H1 (cell line): ENCODE measurements around the gene MEDAG. TPM values are rescaled to one million over a fixed set of nuclear protein-coding genes. Genes with fewer than 3 reads are reported as not detected.

Experiments
- CTCF ChIA-PET: fragments of 300-600 bp; sonication (Branson Sonifier 250); formaldehyde crosslinking; loops from one replicate; lab custom pipeline; 2021; ENCODE audit not compliant: partially characterized antibody; lab: Charles Lee
- POLR2A ChIA-PET: fragments of 300-600 bp; sonication (Branson Sonifier 250); formaldehyde crosslinking; loops from one replicate; lab custom pipeline; 2021; ENCODE audit warnings: inconsistent platforms; ENCODE audit not compliant: partially characterized antibody; lab: Charles Lee
- DNase-seq, 2 experiments: peaks; one replicate each; pipeline versions ENCODE4 v3.0.0 to v3.0.0-alpha.2; 2010 to 2022; ENCODE audit warnings: low spot score in 2 of 2, low read depth in 1 of 2, mixed read lengths in 1 of 2
- FAIRE-seq: peaks from 2 replicates; lab custom pipeline; 2011; peaks lifted over from hg19 to GRCh38; lab: Jason Lieb, UNC
- H2AFZ ChIP-seq: 2 replicates; pipeline ENCODE4 v1.8.1; 2012; ENCODE audit warnings: low read length, inconsistent platforms
- H2AK5ac ChIP-seq: 2 replicates; pipeline ENCODE4 v1.6.1; 2013; ENCODE audit warnings: low read depth, low read length
- H2BK120ac ChIP-seq: replicated peaks from 2 replicates; pipeline ENCODE3; 2013; ENCODE audit warnings: low read depth, low read length, inconsistent platforms
- H2BK12ac ChIP-seq: 2 replicates; pipeline ENCODE4 v1.6.1; 2013; ENCODE audit warnings: low read depth, low read length
- H2BK15ac ChIP-seq: 2 replicates; pipeline ENCODE4 v1.6.1; 2013; ENCODE audit warnings: low read length
- H2BK20ac ChIP-seq: 2 replicates; pipeline ENCODE4 v1.6.1; 2013; ENCODE audit warnings: low read length
- H2BK5ac ChIP-seq: 2 replicates; pipeline ENCODE4 v1.6.1; 2013; ENCODE audit warnings: low read depth, low read length
- H3K14ac ChIP-seq: 2 replicates; pipeline ENCODE4 v1.6.1; 2013; ENCODE audit warnings: inconsistent platforms; ENCODE audit not compliant: insufficient read length
- H3K18ac ChIP-seq: 2 replicates; pipeline ENCODE4 v1.6.1; 2013; ENCODE audit warnings: low read length; ENCODE audit errors: extremely low read depth
- H3K23ac ChIP-seq: 2 replicates; pipeline ENCODE4 v1.6.1; 2013; ENCODE audit warnings: inconsistent platforms; ENCODE audit not compliant: insufficient read length
- H3K23me2 ChIP-seq: 2 replicates; pipeline ENCODE4 v1.6.1; 2013; ENCODE audit warnings: low read depth, low read length
- H3K27ac ChIP-seq: 2 replicates; pipeline ENCODE4 v1.6.1; 2011; ENCODE audit warnings: low read depth, low read length, inconsistent platforms
- H3K27me3 ChIP-seq, 4 experiments: replicated peaks in 1 of 4; 1 replicate in 1 of 4; 2 replicates in 3 of 4; pipeline versions ENCODE4 v1.6.1 to v1.8.1; 2011 to 2013; ENCODE audit warnings: low read length in 3 of 4, mild to moderate bottlenecking in 3 of 4, inconsistent platforms in 2 of 4, mixed read lengths in 2 of 4, moderate library complexity in 1 of 4; ENCODE audit not compliant: control insufficient read depth in 3 of 4, insufficient read depth in 3 of 4; ENCODE audit errors: extremely low read depth in 1 of 4
- H3K36me3 ChIP-seq, 4 experiments: 2 replicates each; pipeline versions ENCODE4 v1.6.1 to v1.8.1; 2011 to 2013; ENCODE audit warnings: mild to moderate bottlenecking in 4 of 4, low read length in 3 of 4, moderate library complexity in 2 of 4, control low read depth in 1 of 4, inconsistent platforms in 1 of 4; ENCODE audit not compliant: insufficient read depth in 4 of 4, control insufficient read depth in 2 of 4
- H3K4ac ChIP-seq: replicated peaks from 2 replicates; pipeline ENCODE3; 2013; ENCODE audit warnings: low read length, low read depth, mixed read lengths, inconsistent platforms; ENCODE audit not compliant: insufficient read length
- H3K4me1 ChIP-seq, 4 experiments: replicated peaks in 1 of 4; 1 replicate in 1 of 4; 2 replicates in 3 of 4; pipeline versions ENCODE4 v1.6.1 to v1.8.1; 2011 to 2013; ENCODE audit warnings: low read length in 3 of 4, inconsistent platforms in 2 of 4, mixed read lengths in 1 of 4; ENCODE audit not compliant: insufficient read depth in 4 of 4, control insufficient read depth in 3 of 4
- H3K4me2 ChIP-seq, 2 experiments: 2 replicates each; pipeline versions ENCODE4 v1.6.1 to v1.8.1; 2011 to 2013; ENCODE audit warnings: low read depth in 2 of 2, low read length in 2 of 2, control low read depth in 1 of 2, inconsistent platforms in 1 of 2, mild to moderate bottlenecking in 1 of 2; ENCODE audit not compliant: insufficient read depth in 1 of 2
- H3K4me3 ChIP-seq, 4 experiments: fragments of 200-600, 300-600 bp in 1 of 4; sonication (generic), shearing (Covaris generic), sonication (Bioruptor Twin) in 1 of 4; 2 replicates each; pipeline versions ENCODE4 v1.5.1 to v1.8.1; 2011 to 2016; ENCODE audit warnings: low read length in 4 of 4, low read depth in 3 of 4, control low read depth in 2 of 4, inconsistent platforms in 2 of 4, mild to moderate bottlenecking in 2 of 4, mixed read lengths in 1 of 4, moderate library complexity in 1 of 4; ENCODE audit not compliant: insufficient read depth in 2 of 4; ENCODE audit errors: extremely low read depth in 1 of 4
- H3K56ac ChIP-seq: replicated peaks from 2 replicates; pipeline ENCODE3; 2013; ENCODE audit warnings: low read depth, mild to moderate bottlenecking, mixed read lengths, low read length, inconsistent platforms; ENCODE audit not compliant: insufficient read length
- H3K79me1 ChIP-seq: 2 replicates; pipeline ENCODE4 v1.6.1; 2013; ENCODE audit warnings: low read depth, low read length, control low read depth
- H3K79me2 ChIP-seq, 2 experiments: 2 replicates each; pipeline versions ENCODE4 v1.6.1 to v1.8.1; 2012 to 2013; ENCODE audit warnings: low read length in 2 of 2, mild to moderate bottlenecking in 2 of 2, inconsistent platforms in 1 of 2; ENCODE audit not compliant: insufficient read depth in 2 of 2, control insufficient read depth in 1 of 2
- H3K9ac ChIP-seq, 4 experiments: replicated peaks in 1 of 4; 1 replicate in 1 of 4; 2 replicates in 3 of 4; pipeline versions ENCODE4 v1.6.1 to v1.8.1; 2011 to 2013; ENCODE audit warnings: low read depth in 3 of 4, low read length in 3 of 4, control low read depth in 2 of 4, mild to moderate bottlenecking in 2 of 4, moderate library complexity in 2 of 4, inconsistent platforms in 1 of 4; ENCODE audit errors: extremely low read depth in 1 of 4
- H3K9me3 ChIP-seq, 2 experiments: 2 replicates each; pipeline versions ENCODE4 v1.6.1 to v1.8.1; 2012 to 2013; ENCODE audit warnings: mild to moderate bottlenecking in 2 of 2, moderate library complexity in 2 of 2, control low read depth in 1 of 2, inconsistent platforms in 1 of 2, low read depth in 1 of 2, low read length in 1 of 2, mixed read lengths in 1 of 2; ENCODE audit not compliant: insufficient read depth in 2 of 2
- H4K20me1 ChIP-seq, 2 experiments: replicated peaks in 1 of 2; 2 replicates each; pipeline versions ENCODE3 to v1.8.1; 2011 to 2013; ENCODE audit warnings: inconsistent platforms in 2 of 2, low read length in 2 of 2, mild to moderate bottlenecking in 1 of 2; ENCODE audit not compliant: insufficient read depth in 2 of 2, control insufficient read depth in 1 of 2
- H4K5ac ChIP-seq: 2 replicates; pipeline ENCODE4 v1.6.1; 2013; ENCODE audit warnings: low read length, low read depth, mixed read lengths, inconsistent platforms; ENCODE audit not compliant: insufficient read length
- H4K8ac ChIP-seq: 2 replicates; pipeline ENCODE4 v1.8.0; 2013; ENCODE audit warnings: mild to moderate bottlenecking, moderate library complexity, low read length, inconsistent platforms; ENCODE audit not compliant: insufficient read depth; ENCODE audit errors: extremely low read depth
- H4K91ac ChIP-seq: replicated peaks from 2 replicates; pipeline ENCODE3; 2013; ENCODE audit warnings: low read length, mixed read lengths, inconsistent platforms; ENCODE audit not compliant: insufficient read length
- CEBPB ChIP-seq: IDR thresholded peaks from 2 replicates; pipeline ENCODE4 v1.6.1; 2012; ENCODE audit warnings: low read depth, low read length
- SAP30 ChIP-seq: fragments of 300-600 bp; sonication (generic); IDR thresholded peaks from 2 replicates; pipeline ENCODE4 v1.7.1; 2012; ENCODE audit warnings: low read length, moderate library complexity, mild to moderate bottlenecking, inconsistent platforms; ENCODE audit not compliant: insufficient read depth, insufficient replicate concordance
- WGBS, 2 experiments: shearing (Covaris generic) in 1 of 2; methylation state at CpG; one replicate each; pipeline versions ENCODE4 v1.1.6 to v1.1.7; 2013 to 2015; ENCODE audit warnings: low lambda C conversion rate in 2 of 2, mixed read lengths in 2 of 2, inconsistent platforms in 1 of 2, low coverage in 1 of 2, missing lambda C conversion rate in 1 of 2; ENCODE audit not compliant: insufficient replicate concordance in 2 of 2, insufficient coverage in 1 of 2, insufficient read length in 1 of 2; ENCODE audit errors: extremely low coverage in 1 of 2, missing lambda C conversion rate in 1 of 2; 5-methylcytosine and 5-hydroxymethylcytosine counted together
- polyA plus RNA-seq, 7 experiments: library from polyadenylated mRNA; depleted of rRNA in 3 of 7; stranded (reverse) in 5 of 7; unstranded in 2 of 7; fragments of >200 nt in 5 of 7; fragments of 200-250 nt in 2 of 7; gene quantifications; 1 replicate in 5 of 7; 2 replicates in 1 of 7; 4 replicates in 1 of 7; pipeline versions ENCODE4 v1.2.1 to v1.2.3, GENCODE V29; 2011 to 2013; ENCODE audit warnings: missing spikeins in 2 of 7, mixed read lengths in 2 of 7
- total RNA-seq: library from RNA; stranded (reverse); fragmentation: NEBNext Ultra II Directional; extraction: Animal tissue kit (Norgen Biotek cat#: 25700); gene quantifications from 2 replicates; pipeline ENCODE4 v1.2.1, GENCODE V29; 2021

The MEDAG gene
- total and polyA plus RNA-seq, 2 of the 8 experiments (the other 6 are each of a cell fraction or from before 2014, with no cell fraction given): 2.1 to 3.1 TPM

DNA sequence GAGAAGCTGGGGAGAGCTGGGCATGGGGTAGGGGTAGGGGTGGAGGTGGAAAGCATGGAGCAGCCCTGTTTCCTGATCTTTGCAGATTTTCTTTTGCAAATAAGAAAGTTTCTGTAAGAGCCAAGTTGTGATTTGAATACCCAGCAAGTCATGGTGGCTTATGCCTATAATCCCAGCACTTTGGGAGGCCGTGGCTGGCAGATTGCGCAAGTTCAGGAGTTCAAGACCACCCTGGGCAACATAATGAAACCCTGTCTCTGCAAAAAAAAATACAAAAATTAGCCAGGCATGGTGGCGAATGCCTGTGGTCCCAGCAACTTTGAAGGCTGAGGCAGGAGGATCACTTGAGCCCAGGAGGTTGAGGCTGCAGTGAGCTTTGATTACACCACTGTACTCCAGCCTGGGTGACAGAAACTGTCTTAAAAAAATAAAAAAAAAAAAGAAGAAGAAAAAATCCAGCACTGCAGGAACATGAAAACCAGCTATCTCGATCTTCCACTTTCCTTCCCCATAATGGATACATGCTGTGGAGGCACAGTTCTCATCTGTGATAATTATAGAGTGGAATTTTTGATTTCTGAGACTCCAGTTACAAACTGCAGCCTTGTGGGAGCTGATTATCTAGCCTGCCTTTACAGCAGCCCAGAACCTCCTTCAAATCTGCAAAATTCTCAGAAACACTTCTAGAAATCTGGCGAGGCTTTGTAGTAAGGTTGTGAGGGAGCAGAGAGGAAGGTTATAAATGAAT lies 14.3 kb downstream of the MEDAG start:
- H3K79me1 ChIP-seq: no peaks in the 10 kb centered on the region
- no peak overlapping the region for H2AFZ ChIP-seq
- no peak overlapping the region for H3K27ac ChIP-seq
- H4K8ac ChIP-seq: no peak overlapping the region
- H3K4me2 ChIP-seq: no peak overlapping the region
- no peaks in the 10 kb centered on the region for H4K20me1 ChIP-seq
- H2BK5ac ChIP-seq: no peak overlapping the region
- 88% methylated on average over 5 of the region's 5 CpGs; no CpG with 5 or more reads in 1 of the 2 experiments for WGBS, 2 experiments
- H2BK15ac ChIP-seq: no peak overlapping the region
- no peak overlapping the region for H3K14ac ChIP-seq
- no peak overlapping the region for H2BK120ac ChIP-seq
- H3K23me2 ChIP-seq: no peaks in the 10 kb centered on the region
- H3K23ac ChIP-seq: no peak overlapping the region
- no peaks in the 10 kb centered on the region for H3K4me1 ChIP-seq
- H3K79me2 ChIP-seq: no peaks in the 10 kb centered on the region
- FAIRE-seq: no peak
- CTCF ChIA-PET: interaction anchor here (0.7 to 4.9 kb wide), 5 partner anchors 8 to 134 kb away, joined by 3 to 22 read pairs (median 3); partner anchors contain the start of genes MEDAG and TEX26
- no peak overlapping the region for H3K9ac ChIP-seq
- no peak overlapping the region for H2AK5ac ChIP-seq
- H3K56ac ChIP-seq: no peak overlapping the region
- no peak for DNase-seq
- no peak overlapping the region for H4K91ac ChIP-seq
- no peaks in the 10 kb centered on the region; a peak in 2 of 7 replicates for H3K27me3 ChIP-seq
- no peaks in the 10 kb centered on the region for H3K36me3 ChIP-seq
- no peak overlapping the region for H2BK20ac ChIP-seq
- H3K9me3 ChIP-seq: no peaks in the 10 kb centered on the region
- TF ChIP-seq CEBPB (0 out of 2 replicates have a peak, but pooled peaks have one; percentile 11), SAP30 (no peak)
- no peak overlapping the region for H3K4me3 ChIP-seq
- no peak overlapping the region for H3K18ac ChIP-seq
- no peak overlapping the region for H3K4ac ChIP-seq
- H2BK12ac ChIP-seq: no peak overlapping the region
- H4K5ac ChIP-seq: no peak overlapping the region
- POLR2A ChIA-PET: interaction anchor here (0.6 kb wide), 1 partner anchor 110 kb away, joined by 3 read pairs; no protein-coding TSS in a partner anchor
